ENCODE measurements around the gene CUX1.

The CUX1 gene

DNA sequence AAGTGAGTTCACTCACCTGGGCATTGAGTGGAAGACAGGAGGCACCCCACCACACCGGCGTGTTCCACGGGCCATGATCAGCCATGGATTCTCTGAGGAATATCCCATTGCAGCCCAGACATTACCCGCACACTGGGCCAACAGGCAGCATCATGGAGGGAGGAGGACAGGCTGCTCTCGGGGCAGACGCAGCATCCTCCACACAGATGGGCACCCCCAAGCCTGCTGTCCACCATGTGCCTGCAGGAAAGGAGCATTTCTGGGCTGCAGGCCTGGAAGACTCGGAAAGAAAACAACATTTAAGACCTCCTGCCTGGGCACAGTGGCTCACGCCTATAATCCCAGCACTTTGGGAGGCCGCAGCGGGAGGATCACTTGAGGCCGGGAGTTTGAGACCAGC lies 398.3 kb downstream of the CUX1 start:
- H3K4me1 ChIP-seq (ENCODE audit: insufficient read depth, poor library complexity, severe bottlenecking) = peaks cover 7% of the 10 kb centered on the region
- no peaks in the 10 kb centered on the region for H3K36me3 ChIP-seq (ENCODE audit: low read depth)
- no peak overlapping the region for H3K4me3 ChIP-seq (ENCODE audit: severe bottlenecking)
- DNase-seq (ENCODE audit: low spot score) = no peak
- H3K27me3 ChIP-seq (ENCODE audit: insufficient read depth, poor library complexity, severe bottlenecking) = no peaks in the 10 kb centered on the region
- no peaks in the 10 kb centered on the region for H3K9me3 ChIP-seq (ENCODE audit: severe bottlenecking)
- ATAC-seq (ENCODE audit: low read depth) = no peak
- TF ChIP-seq, protein P1, sequence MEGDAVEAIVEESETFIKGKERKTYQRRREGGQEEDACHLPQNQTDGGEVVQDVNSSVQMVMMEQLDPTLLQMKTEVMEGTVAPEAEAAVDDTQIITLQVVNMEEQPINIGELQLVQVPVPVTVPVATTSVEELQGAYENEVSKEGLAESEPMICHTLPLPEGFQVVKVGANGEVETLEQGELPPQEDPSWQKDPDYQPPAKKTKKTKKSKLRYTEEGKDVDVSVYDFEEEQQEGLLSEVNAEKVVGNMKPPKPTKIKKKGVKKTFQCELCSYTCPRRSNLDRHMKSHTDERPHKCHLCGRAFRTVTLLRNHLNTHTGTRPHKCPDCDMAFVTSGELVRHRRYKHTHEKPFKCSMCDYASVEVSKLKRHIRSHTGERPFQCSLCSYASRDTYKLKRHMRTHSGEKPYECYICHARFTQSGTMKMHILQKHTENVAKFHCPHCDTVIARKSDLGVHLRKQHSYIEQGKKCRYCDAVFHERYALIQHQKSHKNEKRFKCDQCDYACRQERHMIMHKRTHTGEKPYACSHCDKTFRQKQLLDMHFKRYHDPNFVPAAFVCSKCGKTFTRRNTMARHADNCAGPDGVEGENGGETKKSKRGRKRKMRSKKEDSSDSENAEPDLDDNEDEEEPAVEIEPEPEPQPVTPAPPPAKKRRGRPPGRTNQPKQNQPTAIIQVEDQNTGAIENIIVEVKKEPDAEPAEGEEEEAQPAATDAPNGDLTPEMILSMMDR (IDR thresholded peaks at IDR 0.05; ENCODE audit: poor library complexity, severe bottlenecking) = no peak
- H3K27ac ChIP-seq (ENCODE audit: poor library complexity, severe bottlenecking) = no peak overlapping the region

DNA sequence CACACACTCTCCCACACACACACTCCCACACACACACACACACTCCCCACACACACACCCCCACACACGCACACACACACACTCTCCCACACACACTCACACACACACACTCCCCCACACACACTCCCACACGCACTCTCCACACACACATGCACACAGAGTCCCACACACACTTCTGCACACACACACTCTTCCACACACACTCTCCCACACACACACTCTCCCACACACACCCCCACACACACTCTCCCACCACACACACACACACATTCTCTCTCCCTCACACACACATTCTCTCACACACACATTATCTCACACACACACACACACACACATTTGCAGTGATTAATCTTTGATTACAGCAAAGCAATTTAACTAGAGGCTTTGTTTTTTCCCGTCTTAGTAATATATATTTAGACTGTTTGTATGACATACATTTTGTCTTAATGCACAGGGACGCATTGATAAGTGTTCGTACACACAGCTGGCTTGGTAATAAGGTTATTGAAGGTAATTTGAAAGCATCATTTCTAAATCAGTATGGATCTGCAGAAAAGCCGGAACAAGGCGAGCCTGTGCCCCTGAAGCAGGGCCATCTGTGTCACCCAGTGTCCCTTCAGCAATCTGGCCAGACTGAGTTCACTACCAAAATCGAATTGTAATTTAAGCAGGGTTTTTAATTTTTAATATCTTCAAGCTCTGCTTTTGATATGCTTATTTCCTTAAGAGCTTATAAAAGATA lies 399.3 kb downstream of the CUX1 start:
- TF ChIP-seq, protein P1 (IDR thresholded peaks at IDR 0.05; ENCODE audit: poor library complexity, severe bottlenecking) = no peak
- no peak overlapping the region for H3K4me3 ChIP-seq (ENCODE audit: severe bottlenecking)
- H3K27me3 ChIP-seq (ENCODE audit: insufficient read depth, poor library complexity, severe bottlenecking) = no peaks in the 10 kb centered on the region
- no peaks in the 10 kb centered on the region for H3K36me3 ChIP-seq (ENCODE audit: low read depth)
- H3K27ac ChIP-seq (ENCODE audit: poor library complexity, severe bottlenecking) = no peak overlapping the region
- H3K4me1 ChIP-seq (ENCODE audit: insufficient read depth, poor library complexity, severe bottlenecking) = peaks cover 17% of the 10 kb centered on the region
- no peak for ATAC-seq (ENCODE audit: low read depth)
- no peak for DNase-seq (ENCODE audit: low spot score)
- no peaks in the 10 kb centered on the region for H3K9me3 ChIP-seq (ENCODE audit: severe bottlenecking)

DNA sequence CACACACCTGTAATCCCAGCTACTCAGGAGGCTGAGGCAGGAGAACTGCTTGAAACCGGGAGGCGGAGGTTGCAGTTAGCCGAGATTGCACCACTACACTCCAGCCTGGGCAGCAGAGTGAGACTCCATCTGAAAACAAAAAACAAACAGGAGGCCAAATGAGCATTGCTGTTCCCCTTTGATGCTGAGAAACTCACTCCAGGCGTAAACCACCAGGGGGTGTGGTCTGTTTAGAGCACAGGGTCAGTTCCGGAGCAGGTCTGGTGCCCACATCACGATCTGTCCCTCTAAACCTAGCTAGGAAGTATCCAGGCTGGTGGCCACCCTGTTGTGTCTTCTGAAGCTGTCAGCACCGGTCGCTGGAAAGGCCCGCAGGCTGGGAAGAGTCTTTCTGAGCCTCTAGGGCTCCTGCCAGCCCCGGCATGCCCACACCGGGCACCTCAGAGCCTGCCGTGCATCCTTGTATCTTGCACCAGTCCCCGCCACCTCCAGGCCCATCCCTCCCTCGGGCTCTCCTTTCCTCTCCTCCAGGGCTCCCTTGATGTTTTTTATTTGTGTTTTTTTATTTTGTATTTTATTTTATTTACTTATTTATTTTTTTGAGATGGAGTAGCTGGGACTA lies 402.9 kb downstream of the CUX1 start:
- Histone ChIP-seq H3K27ac (ENCODE audit: poor library complexity, severe bottlenecking) (peak overlapping the region; percentile 78), H3K4me1 (ENCODE audit: insufficient read depth, poor library complexity, severe bottlenecking) (peaks cover 17% of the 10 kb centered on the region), H3K9me3 (ENCODE audit: severe bottlenecking) (no peaks in the 10 kb centered on the region), H3K27me3 (ENCODE audit: insufficient read depth, poor library complexity, severe bottlenecking) (no peaks in the 10 kb centered on the region), H3K36me3 (ENCODE audit: low read depth) (no peaks in the 10 kb centered on the region), H3K4me3 (ENCODE audit: severe bottlenecking) (no peak overlapping the region)
- DNase-seq (ENCODE audit: low spot score) = no peak
- TF ChIP-seq, protein P1 (IDR thresholded peaks at IDR 0.05; ENCODE audit: poor library complexity, severe bottlenecking) = no peak
- ATAC-seq (ENCODE audit: low read depth) = peak; percentile 82

DNA sequence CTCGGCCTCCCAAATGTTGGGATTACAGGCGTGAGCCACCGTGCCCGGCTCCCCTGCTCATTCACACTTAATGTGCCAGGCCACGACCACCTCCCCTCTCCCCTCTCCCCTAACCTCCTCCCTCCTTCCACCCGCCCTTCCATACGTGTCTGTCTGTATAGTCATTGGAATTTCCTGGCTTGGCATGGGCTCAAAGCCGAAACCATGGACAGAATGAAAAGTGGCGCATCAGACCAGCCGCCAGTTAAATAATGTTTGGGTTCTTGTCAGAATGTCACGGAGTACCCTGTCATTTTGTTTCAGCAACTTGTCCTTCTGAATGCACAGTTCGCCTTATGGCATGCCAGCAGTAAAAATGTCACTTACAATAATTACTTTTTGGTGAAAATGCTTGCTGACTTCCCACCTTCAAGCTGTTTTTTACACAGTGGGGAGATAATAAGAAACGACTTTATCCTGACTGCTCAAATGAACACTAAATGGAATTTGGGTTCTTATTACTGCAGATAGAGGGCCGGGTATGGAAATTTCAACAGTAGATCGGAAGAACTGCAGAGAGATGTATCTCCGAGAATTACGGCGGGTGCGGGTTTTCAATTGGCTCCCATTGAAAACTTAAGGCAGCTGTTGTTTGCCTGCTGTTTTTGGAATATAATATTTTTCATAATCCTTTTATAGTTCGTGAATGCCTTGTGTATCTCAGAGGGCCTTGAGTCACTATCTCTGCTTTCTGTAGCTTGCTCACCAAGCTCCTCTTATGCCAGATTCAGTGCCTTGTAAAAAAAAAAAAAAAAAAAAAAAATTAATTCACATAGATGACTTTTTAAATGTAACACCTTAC lies 403.8 kb downstream of the CUX1 start:
- DNase-seq (ENCODE audit: low spot score) (no peak), ATAC-seq (ENCODE audit: low read depth) (peak; percentile 91)
- Histone ChIP-seq H3K36me3 (ENCODE audit: low read depth) (no peaks in the 10 kb centered on the region), H3K9me3 (ENCODE audit: severe bottlenecking) (no peaks in the 10 kb centered on the region), H3K27ac (ENCODE audit: poor library complexity, severe bottlenecking) (peak overlapping the region; percentile 78), H3K4me1 (ENCODE audit: insufficient read depth, poor library complexity, severe bottlenecking) (peaks cover 17% of the 10 kb centered on the region), H3K4me3 (ENCODE audit: severe bottlenecking) (no peak overlapping the region), H3K27me3 (ENCODE audit: insufficient read depth, poor library complexity, severe bottlenecking) (no peaks in the 10 kb centered on the region)
- TF ChIP-seq, protein P1 (IDR thresholded peaks at IDR 0.05; ENCODE audit: poor library complexity, severe bottlenecking) = no peak

Data from RWPE2 (cell line).